Heart right ventricle (tissue), 16 donors: ENCODE measurements around the gene TRIM43B. TPM values are rescaled to one million over a fixed set of nuclear protein-coding genes. Genes with fewer than 3 reads are reported as not detected.
"Not testable (repeated sequence)": the region's sequence is repeated elsewhere in the genome, so short reads cannot be mapped to it uniquely, and the experiment has no call there.

Experiments used
- ATAC-seq, 8 donors: fragments of 200-7000 bp; cut with Tn5 transposase; one replicate each; pipeline ENCODE4 v1.9.1; 2020; ENCODE audit warnings: mild to moderate bottlenecking in 8 of 8, moderate library complexity in 8 of 8, moderate number of reproducible peaks in 1 of 8
- DNase-seq, 2 donors: peaks; one replicate each; pipeline ENCODE4 v3.0.0-alpha.2; 2020
- H3K27ac ChIP-seq, 10 donors: fragments of 200-600 bp; sonication (generic) in 2 of 10; one replicate each; pipeline versions ENCODE4 v1.5.0 to v1.8.0; 2020 to 2022; ENCODE audit warnings: mild to moderate bottlenecking in 3 of 10
- H3K27me3 ChIP-seq, 7 donors: fragments of 200-600 bp; one replicate each; pipeline ENCODE4 v1.8.0; 2021 to 2022; ENCODE audit warnings: mild to moderate bottlenecking in 2 of 7
- H3K36me3 ChIP-seq, 9 donors: fragments of 200-600 bp; sonication (generic) in 1 of 9; one replicate each; pipeline versions ENCODE4 v1.5.0 to v1.8.0; 2020 to 2022; ENCODE audit warnings: mild to moderate bottlenecking in 2 of 9
- H3K4me1 ChIP-seq, 9 donors: fragments of 200-600 bp; sonication (generic) in 1 of 9; one replicate each; pipeline versions ENCODE4 v1.5.0 to v1.8.0; 2020 to 2022; ENCODE audit warnings: mild to moderate bottlenecking in 4 of 9
- H3K4me3 ChIP-seq, 10 donors: fragments of 200-600 bp; sonication (generic) in 2 of 10; one replicate each; pipeline versions ENCODE4 v1.5.0 to v1.8.0; 2020 to 2022; ENCODE audit warnings: mild to moderate bottlenecking in 7 of 10, moderate library complexity in 2 of 10
- H3K9me3 ChIP-seq, 11 donors: fragments of 200-600 bp in 10 of 11; sonication (generic) in 2 of 11; one replicate each; pipeline versions ENCODE4 v1.5.0 to v1.8.0; 2013 to 2022; ENCODE audit warnings: mild to moderate bottlenecking in 2 of 11, control low read depth in 1 of 11, moderate library complexity in 1 of 11
- CTCF ChIP-seq, 9 donors: fragments of 200-600 bp; sonication (generic) in 2 of 9; IDR thresholded peaks; one replicate each; pipeline versions ENCODE4 v1.5.0 to v1.8.0; 2021 to 2022; ENCODE audit warnings: antibody characterized with exemption in 9 of 9, mild to moderate bottlenecking in 5 of 9, moderate library complexity in 1 of 9
- WGBS, 2 donors: extraction: QIAGEN DNeasy Blood & Tissue Kit; methylation state at CpG; one replicate each; pipeline ENCODE4 v1.1.7; 2013; ENCODE audit warnings: inconsistent platforms in 1 of 2; 5-methylcytosine and 5-hydroxymethylcytosine counted together
- intact Hi-C, 10 donors: fragments of 100-400 bp; cut with DNase I; formaldehyde crosslinking; loops; one replicate each; pipeline versions ENCODE4 v1.11.1 to v1.14.2; 2022
- long read RNA-seq, 3 donors: library from polyadenylated mRNA; unstranded; transcript quantifications; one replicate each; pipeline ENCODE4 v2.0.0, GENCODE V29; 2020 to 2021
- polyA plus RNA-seq, 2 donors: library from polyadenylated mRNA; stranded (reverse); fragments of 200-250 nt; gene quantifications; one replicate each; pipeline ENCODE4 v1.2.3, GENCODE V29; 2013
- total RNA-seq, 10 donors: library from RNA; stranded (reverse); fragmentation: NEBNext Ultra II Directional in 3 of 10; extraction: Animal tissue kit (Norgen Biotek cat#: 25700) in 3 of 10; gene quantifications; one replicate each; pipeline versions ENCODE4 v1.2.1 to v1.2.4, GENCODE V29; 2021 to 2023
- donor health status: Arrhythmogenic right ventricular cardiomyopathy.
- donor health status: ischemic (EF 13 %, LVEDD 7.1; RV severe dilation, severe dysfunction).
- donor health status: healthy with polysubstance abuse.
- donor health status: DM: no; HTN: yes; CAD: no.
- donor health status: DM: no; HTN: no; CAD: no.
- donor health status: ischemic (EF 25% LVEDD 6.9; RV normal size, moderate dysfunction).
- donor health status: ischemic (EF 25% LVEDD 5.7; RV mildly dilated, moderate dysfunction).
- donor health status: healthy.
- donor health status: DM: yes; HTN: yes; CAD: no.
- donor health status: Ischemic cardiomyopathy.
- donor health status: ischemic (EF 35%, LVEDD 5.7; RV mildly dilated, moderate dysfunction).
- donor health status: nonischemic (EF 11% LVEDD 7.7; RV severe dilation, severe dysfunction).
- donor health status: DM: yes; HTN: yes; CAD: no.
- donor health status: PGD.
- donor health status: ischemic (EF 29% LVEDD 5.4; RV normal size, mild dysfunction).
- donor health status: nonischemic (EF 23%, LVEDD 6.1; RV moderate dilation, normal function).

The TRIM43B gene
- total RNA-seq (not detected), polyA plus RNA-seq (not detected)
- long read RNA-seq, donor 1, result 0 reads
- long read RNA-seq, donor 2, result 0 reads
- long read RNA-seq, donor 3, result 0 reads

- H3K4me3 ChIP-seq, H3K9me3 ChIP-seq, H3K27ac ChIP-seq, H3K4me1 ChIP-seq, intact Hi-C loops, DNase-seq, ATAC-seq, H3K27me3 ChIP-seq, H3K36me3 ChIP-seq: not testable (repeated sequence)
- 81 to 100% methylated on average over 1 of the region's 4 CpGs for WGBS, 2 donors
These were observed at the start of gene TRIM43B for GRCh38 chr2:95484654-95485053. Gene TRIM43B, minus strand, starts transcription at chr2:95484754. Its CDS starts 2,040 bp downstream, at chr2:95482714.

GRCh38 chr2:95531254-95531771, 46.8 kb upstream of the TRIM43B start:
- WGBS, 2 donors, result 90 to 93% methylated on average over 4 of the region's 4 CpGs
- Histone ChIP-seq H3K27me3 (peaks cover 0 to 9% (median 0%) of the 10 kb centered on the region in 7 donors), H3K4me1 (peaks cover 0 to 21% (median 13%) of the 10 kb centered on the region in 9 donors), H3K27ac (no peak overlapping the region), H3K9me3 (no peaks in the 10 kb centered on the region), H3K4me3 (no peak overlapping the region), H3K36me3 (peaks cover 0 to 22% (median 5%) of the 10 kb centered on the region in 9 donors)
- ATAC-seq (no peak), DNase-seq (no peak)
- no peak for TF ChIP-seq CTCF (IDR thresholded peaks at IDR 0.05)
- intact Hi-C loops, result no loop called here

- peaks cover 0 to 22% (median 5%) of the 10 kb centered on the region in 9 donors for H3K36me3 ChIP-seq
- WGBS, 2 donors, result 95% methylated on average over 9 of the region's 9 CpGs
- intact Hi-C loops, result no loop called here
- DNase-seq (no peak), ATAC-seq (no peak)
- no peak for TF ChIP-seq CTCF (IDR thresholded peaks at IDR 0.05)
- peaks cover 0 to 25% (median 18%) of the 10 kb centered on the region in 9 donors for H3K4me1 ChIP-seq
- peaks cover 0 to 10% (median 0%) of the 10 kb centered on the region in 7 donors for H3K27me3 ChIP-seq
- H3K9me3 ChIP-seq, result no peaks in the 10 kb centered on the region
- H3K27ac ChIP-seq, result no peak overlapping the region
- H3K4me3 ChIP-seq, result no peak overlapping the region
These were observed 46.2 kb upstream of the TRIM43B start for GRCh38 chr2:95530734-95531133.

- intact Hi-C loops, result no loop called here
- DNase-seq, result peak; percentile 68 to 81
- Histone ChIP-seq H3K27me3 (peaks cover 0 to 10% (median 0%) of the 10 kb centered on the region in 7 donors), H3K36me3 (peaks cover 0 to 22% (median 5%) of the 10 kb centered on the region in 9 donors), H3K4me3 (peak overlapping the region; percentile 67 to 94 (median 78)), H3K9me3 (peaks cover 0 to 7% (median 0%) of the 10 kb centered on the region in 11 donors), H3K27ac (peak overlapping the region; percentile 50 to 94 (median 86)), H3K4me1 (peaks cover 0 to 32% (median 20%) of the 10 kb centered on the region in 9 donors)
- ATAC-seq, result peak; percentile 92 to 97 (median 95)
- peak in 7 of 9 donors; percentile 24 to 59 (median 43) for TF ChIP-seq CTCF (IDR thresholded peaks at IDR 0.05)
- 3 to 4% methylated on average over 82 to 84 of the region's 84 CpGs for WGBS, 2 donors
These were observed 42.1 kb upstream of the TRIM43B start for GRCh38 chr2:95526360-95527341.
